Panc1 (cell line): ENCODE results near the gene SF3B2. TPM values are rescaled to one million over a fixed set of nuclear protein-coding genes. Genes with fewer than 3 reads are reported as not detected.

Source experiments
- ATAC-seq: fragments of 200-7000 bp; cut with Tn5 transposase; 2 replicates; pipeline ENCODE4 v1.9.1; 2020; ENCODE audit warnings: mild to moderate bottlenecking, moderate library complexity
- BruUV-seq: library from RNA; stranded (reverse); fragments of 400-500 nt; replicated peaks from 2 replicates; lab custom pipeline; 2021; lab: Mats Ljungman, UMichigan
- CTCF ChIA-PET: fragments of 300-600 bp; sonication (Branson Sonifier 250); formaldehyde crosslinking; loops from one replicate; lab custom pipeline; 2022; ENCODE audit warnings: antibody characterized with exemption; lab: Charles Lee
- POLR2A ChIA-PET: fragments of 300-600 bp; sonication (Branson Sonifier 250); formaldehyde crosslinking; loops from one replicate; lab custom pipeline; 2022; ENCODE audit warnings: antibody characterized with exemption; lab: Charles Lee
- DNase-seq: peaks from one replicate; pipeline ENCODE4 v3.0.0-alpha.2; 2010; ENCODE audit warnings: low read depth, low spot score
- H3K27ac ChIP-seq: 2 replicates; pipeline ENCODE4 v1.5.1; 2011; ENCODE audit warnings: mild to moderate bottlenecking, low read length, inconsistent platforms
- H3K27me3 ChIP-seq: fragments of 200-500 bp; sonication (Bioruptor generic); 2 replicates; pipeline ENCODE4 v1.6.0; 2014; ENCODE audit warnings: low read length, inconsistent platforms; ENCODE audit not compliant: control insufficient read depth, insufficient read depth
- H3K36me3 ChIP-seq: fragments of 200-500 bp; sonication (Bioruptor generic); 2 replicates; pipeline ENCODE4 v1.5.1; 2014; ENCODE audit warnings: inconsistent platforms, mild to moderate bottlenecking, low read length, moderate library complexity; ENCODE audit not compliant: control insufficient read depth, insufficient read depth
- H3K4me1 ChIP-seq: 2 replicates; pipeline ENCODE4 v1.5.1; 2011; ENCODE audit warnings: inconsistent platforms, mild to moderate bottlenecking, low read length, moderate library complexity; ENCODE audit not compliant: control insufficient read depth, insufficient read depth
- H3K4me3 ChIP-seq, 2 experiments: 2 replicates each; pipeline ENCODE4 v1.5.1; 2011 to 2012; ENCODE audit warnings: low read depth in 2 of 2, low read length in 2 of 2, mild to moderate bottlenecking in 2 of 2, inconsistent platforms in 1 of 2, moderate library complexity in 1 of 2
- H3K9me3 ChIP-seq: fragments of 200-500 bp; sonication (Bioruptor generic); 2 replicates; pipeline ENCODE4 v1.5.1; 2014; ENCODE audit warnings: low read depth, mild to moderate bottlenecking, inconsistent platforms, low read length, moderate library complexity; ENCODE audit not compliant: control insufficient read depth, insufficient read depth
- POLR2AphosphoS5 ChIP-seq: IDR thresholded peaks from 2 replicates; pipeline ENCODE4 v1.6.1; 2012; ENCODE audit warnings: mild to moderate bottlenecking, low read depth, low read length, moderate library complexity
- SIN3A ChIP-seq: IDR thresholded peaks from 2 replicates; pipeline ENCODE4 v1.6.1; 2012; ENCODE audit warnings: low read depth, mild to moderate bottlenecking, low read length, moderate library complexity, borderline replicate concordance; ENCODE audit not compliant: insufficient read depth
- TCF7L2 ChIP-seq: IDR thresholded peaks from 2 replicates; pipeline ENCODE4 v1.6.1; 2011; ENCODE audit warnings: mild to moderate bottlenecking, low read depth, low read length, inconsistent platforms
- in situ Hi-C: cut with HindIII; loops from 2 replicates; pipeline ENCODE4 v1.10.0; 2016; ENCODE audit warnings: low sequenced_read_pairs, low pct_unique_long_range_greater_than_20kb
- intact Hi-C: fragments of 100-400 bp; cut with micrococcal nuclease; formaldehyde crosslinking; loops from one replicate; pipeline ENCODE4 v1.10.0; 2022; ENCODE audit not compliant: unreplicated experiment
- total RNA-seq: library from RNA; stranded (reverse); gene quantifications from one replicate; pipeline ENCODE4 v1.2.1, GENCODE V29; 2021; ENCODE audit not compliant: unreplicated experiment
- TF ChIP-seq, protein P1 (sequence below), 2 experiments: IDR thresholded peaks; 2 replicates each; pipeline ENCODE4 v1.6.1; 2011 to 2012; ENCODE audit warnings: low read depth in 2 of 2, control low read depth in 1 of 2, low read length in 1 of 2, mild to moderate bottlenecking in 1 of 2, moderate library complexity in 1 of 2; ENCODE audit not compliant: insufficient read depth in 1 of 2
- TF ChIP-seq, protein P2 (sequence below): fragments of 450-650 bp; IDR thresholded peaks from 2 replicates; pipeline ENCODE4 v1.5.1; 2017; ENCODE audit warnings: mild to moderate bottlenecking

Gene SF3B2
- total RNA-seq, 1 experiment from 2014 or later = 271 TPM

DNA sequence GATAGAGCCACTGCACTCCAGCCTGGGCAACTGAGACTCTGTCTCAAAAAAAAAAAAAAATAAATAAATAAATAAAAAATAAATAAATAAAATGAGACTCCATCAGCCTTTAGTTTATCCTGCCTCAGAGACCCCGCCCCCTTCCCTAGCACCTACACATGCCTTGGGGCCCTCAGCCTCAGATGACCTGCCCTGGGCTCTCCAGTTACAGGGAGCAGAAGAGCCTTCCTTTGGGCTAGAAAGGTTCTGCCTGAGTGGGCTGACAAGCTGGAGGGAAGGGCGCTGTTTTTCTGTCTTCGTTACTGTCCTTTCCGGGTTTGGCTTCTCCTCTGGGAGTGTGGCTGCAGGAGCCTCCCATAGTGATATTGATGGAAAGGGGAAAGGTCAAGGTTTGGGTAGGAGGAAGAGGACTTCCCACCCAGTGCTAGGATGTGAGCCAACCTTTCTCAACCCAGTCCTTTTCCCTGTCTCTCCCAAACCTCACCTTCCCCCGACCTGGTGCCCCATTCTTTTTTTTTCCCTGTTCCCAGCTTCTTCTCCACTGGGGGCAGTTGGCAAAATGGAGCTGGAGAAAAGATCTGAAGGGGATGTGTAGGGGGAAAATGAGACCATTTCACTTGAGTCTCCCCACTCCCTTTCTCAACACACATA lies 1.5 kb upstream of the SF3B2 start:
- DNase-seq (no peak), ATAC-seq (no peak)
- Histone ChIP-seq H3K4me3 (peak overlapping the region in 1 of 2 experiments; percentile 71; a peak in 2 of 4 replicates), H3K4me1 (peaks cover 18% of the 10 kb centered on the region), H3K27ac (peak overlapping the region; percentile 98), H3K36me3 (peaks cover 16% of the 10 kb centered on the region), H3K9me3 (no peaks in the 10 kb centered on the region), H3K27me3 (no peaks in the 10 kb centered on the region)
- no TSS peak for BruUV-seq
- ChIA-PET POLR2A (interaction anchor here (0.7 to 1.4 kb wide), 2 partner anchors 48 to 63 kb away, joined by 3 to 9 read pairs; partner anchors contain the start of gene BANF1), CTCF (no interaction called here)
- TF ChIP-seq TCF7L2 (no peak), SIN3A (no peak), POLR2AphosphoS5 (no peak)
- TF ChIP-seq, protein P1, sequence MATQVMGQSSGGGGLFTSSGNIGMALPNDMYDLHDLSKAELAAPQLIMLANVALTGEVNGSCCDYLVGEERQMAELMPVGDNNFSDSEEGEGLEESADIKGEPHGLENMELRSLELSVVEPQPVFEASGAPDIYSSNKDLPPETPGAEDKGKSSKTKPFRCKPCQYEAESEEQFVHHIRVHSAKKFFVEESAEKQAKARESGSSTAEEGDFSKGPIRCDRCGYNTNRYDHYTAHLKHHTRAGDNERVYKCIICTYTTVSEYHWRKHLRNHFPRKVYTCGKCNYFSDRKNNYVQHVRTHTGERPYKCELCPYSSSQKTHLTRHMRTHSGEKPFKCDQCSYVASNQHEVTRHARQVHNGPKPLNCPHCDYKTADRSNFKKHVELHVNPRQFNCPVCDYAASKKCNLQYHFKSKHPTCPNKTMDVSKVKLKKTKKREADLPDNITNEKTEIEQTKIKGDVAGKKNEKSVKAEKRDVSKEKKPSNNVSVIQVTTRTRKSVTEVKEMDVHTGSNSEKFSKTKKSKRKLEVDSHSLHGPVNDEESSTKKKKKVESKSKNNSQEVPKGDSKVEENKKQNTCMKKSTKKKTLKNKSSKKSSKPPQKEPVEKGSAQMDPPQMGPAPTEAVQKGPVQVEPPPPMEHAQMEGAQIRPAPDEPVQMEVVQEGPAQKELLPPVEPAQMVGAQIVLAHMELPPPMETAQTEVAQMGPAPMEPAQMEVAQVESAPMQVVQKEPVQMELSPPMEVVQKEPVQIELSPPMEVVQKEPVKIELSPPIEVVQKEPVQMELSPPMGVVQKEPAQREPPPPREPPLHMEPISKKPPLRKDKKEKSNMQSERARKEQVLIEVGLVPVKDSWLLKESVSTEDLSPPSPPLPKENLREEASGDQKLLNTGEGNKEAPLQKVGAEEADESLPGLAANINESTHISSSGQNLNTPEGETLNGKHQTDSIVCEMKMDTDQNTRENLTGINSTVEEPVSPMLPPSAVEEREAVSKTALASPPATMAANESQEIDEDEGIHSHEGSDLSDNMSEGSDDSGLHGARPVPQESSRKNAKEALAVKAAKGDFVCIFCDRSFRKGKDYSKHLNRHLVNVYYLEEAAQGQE (IDR thresholded peaks at IDR 0.05; ENCODE audit: insufficient read depth in 1 of 2, low read depth in 2 of 2, low read length in 1 of 2) = no peak
- TF ChIP-seq, protein P2, sequence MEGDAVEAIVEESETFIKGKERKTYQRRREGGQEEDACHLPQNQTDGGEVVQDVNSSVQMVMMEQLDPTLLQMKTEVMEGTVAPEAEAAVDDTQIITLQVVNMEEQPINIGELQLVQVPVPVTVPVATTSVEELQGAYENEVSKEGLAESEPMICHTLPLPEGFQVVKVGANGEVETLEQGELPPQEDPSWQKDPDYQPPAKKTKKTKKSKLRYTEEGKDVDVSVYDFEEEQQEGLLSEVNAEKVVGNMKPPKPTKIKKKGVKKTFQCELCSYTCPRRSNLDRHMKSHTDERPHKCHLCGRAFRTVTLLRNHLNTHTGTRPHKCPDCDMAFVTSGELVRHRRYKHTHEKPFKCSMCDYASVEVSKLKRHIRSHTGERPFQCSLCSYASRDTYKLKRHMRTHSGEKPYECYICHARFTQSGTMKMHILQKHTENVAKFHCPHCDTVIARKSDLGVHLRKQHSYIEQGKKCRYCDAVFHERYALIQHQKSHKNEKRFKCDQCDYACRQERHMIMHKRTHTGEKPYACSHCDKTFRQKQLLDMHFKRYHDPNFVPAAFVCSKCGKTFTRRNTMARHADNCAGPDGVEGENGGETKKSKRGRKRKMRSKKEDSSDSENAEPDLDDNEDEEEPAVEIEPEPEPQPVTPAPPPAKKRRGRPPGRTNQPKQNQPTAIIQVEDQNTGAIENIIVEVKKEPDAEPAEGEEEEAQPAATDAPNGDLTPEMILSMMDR = no peak
- intact Hi-C loops (no loop called here), in situ Hi-C loops (no loop called here)

DNA sequence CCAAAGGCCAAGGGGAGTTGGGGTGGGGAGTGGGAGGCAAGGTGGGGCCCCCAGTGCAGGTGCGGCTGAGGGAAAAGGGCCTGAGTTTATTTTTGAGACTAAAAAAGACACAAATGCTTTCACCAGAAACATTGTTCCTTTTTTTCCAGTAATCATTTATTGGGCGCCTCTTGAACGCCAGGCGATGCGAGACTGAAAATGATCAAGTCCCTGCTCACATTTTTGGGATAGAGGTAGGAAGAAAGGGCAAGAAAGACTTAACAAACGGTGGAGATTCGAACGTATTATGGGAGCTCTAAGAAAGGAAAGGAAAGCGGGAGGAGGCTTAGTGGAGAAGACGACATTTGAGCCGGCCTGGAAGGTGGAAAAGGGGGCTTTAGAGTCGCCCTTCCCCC lies 796 bp upstream of the SF3B2 start:
- Histone ChIP-seq H3K4me3 (peak overlapping the region; percentile 71 to 99), H3K9me3 (no peaks in the 10 kb centered on the region), H3K36me3 (peaks cover 18% of the 10 kb centered on the region), H3K27me3 (no peaks in the 10 kb centered on the region), H3K27ac (peak overlapping the region; percentile 98), H3K4me1 (peaks cover 18% of the 10 kb centered on the region)
- ATAC-seq = no peak
- in situ Hi-C loops = no loop called here
- ChIA-PET CTCF (interaction anchor here (0.9 kb wide), 1 partner anchor 38 kb away, joined by 3 read pairs; no protein-coding TSS in a partner anchor), POLR2A (interaction anchor here (1.4 kb wide), 1 partner anchor 49 kb away, joined by 9 read pairs; the partner anchor contains the start of gene BANF1)
- TSS peak; percentile 89 for BruUV-seq
- TF ChIP-seq, protein P2 = no peak
- TF ChIP-seq, protein P1 (IDR thresholded peaks at IDR 0.05; ENCODE audit: insufficient read depth in 1 of 2, low read depth in 2 of 2, low read length in 1 of 2) = no peak
- TF ChIP-seq SIN3A (no peak), POLR2AphosphoS5 (no peak), TCF7L2 (no peak)
- no peak for DNase-seq
- intact Hi-C loops = no loop called here
